ENCODE data around the gene C12orf42. TPM values are rescaled to one million over a fixed set of nuclear protein-coding genes. Genes with fewer than 3 reads are reported as not detected.

Gene C12orf42
- total and polyA plus RNA-seq, 10 of the 15 experiments (the other 5 are each of a cell fraction or from before 2014, with no cell fraction given), result 1.4 to 7.0 (median 2.4) TPM

GRCh38 chr12:103530307-103531066, 34.7 kb upstream of the C12orf42 start (continued):
- TF ChIP-seq HCFC1 (IDR thresholded peaks at IDR 0.05; ENCODE audit: low read length), result no peak
- no peak for TF ChIP-seq RAD51 (IDR thresholded peaks at IDR 0.05)
- TF ChIP-seq FOXK2 (IDR thresholded peaks at IDR 0.05), result no peak
- no peak for TF ChIP-seq ZBTB11 (CRISPR knock-in tag; IDR thresholded peaks at IDR 0.05)
- no peak for TF ChIP-seq IRF3 (IDR thresholded peaks at IDR 0.05)
- TF ChIP-seq ZNF24 (IDR thresholded peaks at IDR 0.05), result no peak
- TF ChIP-seq ZNF622 (IDR thresholded peaks at IDR 0.05), result no peak
- TF ChIP-seq PKNOX1 (IDR thresholded peaks at IDR 0.05), result no peak
- TF ChIP-seq NR2C2 (IDR thresholded peaks at IDR 0.05; ENCODE audit: borderline replicate concordance, control insufficient read depth, insufficient read length, low read depth), result no peak
- TF ChIP-seq CHD1 (IDR thresholded peaks at IDR 0.05; ENCODE audit: low read depth, low read length), result no peak
- TF ChIP-seq HDAC6 (IDR thresholded peaks at IDR 0.05; ENCODE audit: unreplicated experiment), result no peak
- TF ChIP-seq LARP7 (IDR thresholded peaks at IDR 0.05), result 0 out of 2 replicates have a peak, but pooled peaks have one; percentile 19
- TF ChIP-seq EGR1 (IDR thresholded peaks at IDR 0.05; ENCODE audit: borderline replicate concordance in 1 of 2, low read depth in 2 of 2, low read length in 2 of 2), result no peak
- TF ChIP-seq MLLT1 (IDR thresholded peaks at IDR 0.05), result no peak
- TF ChIP-seq NR2C1 (IDR thresholded peaks at IDR 0.05), result no peak
- TF ChIP-seq ATF2 (IDR thresholded peaks at IDR 0.05; ENCODE audit: low read length), result no peak
- no peak for TF ChIP-seq RB1 (IDR thresholded peaks at IDR 0.05; ENCODE audit: borderline replicate concordance)
- TF ChIP-seq MEF2B (IDR thresholded peaks at IDR 0.05; ENCODE audit: partially characterized antibody, poor library complexity, severe bottlenecking), result no peak
- no peak for TF ChIP-seq CTCF (IDR thresholded peaks at IDR 0.05 in 2 of 3, conservative IDR thresholded peaks at IDR 0.05 in 1 of 3; ENCODE audit: control insufficient read depth in 2 of 3, extremely low read depth in 1 of 3, insufficient read depth in 1 of 3, low read depth in 3 of 3, low read length in 3 of 3)

All from GM12878 (cell line).